HUES6 (cell line): Measurements from ENCODE around the gene CLCNKA.

Source experiments
- H3K27ac ChIP-seq: 2 replicates; pipeline ENCODE4 v1.7.0; 2013; ENCODE audit warnings: low read depth, mild to moderate bottlenecking, low read length, inconsistent platforms
- H3K27me3 ChIP-seq: 2 replicates; pipeline ENCODE4 v1.6.1; 2013; ENCODE audit warnings: low read length; ENCODE audit not compliant: control insufficient read depth, insufficient read depth
- H3K36me3 ChIP-seq: 2 replicates; pipeline ENCODE4 v1.6.1; 2013; ENCODE audit warnings: low read length; ENCODE audit not compliant: control insufficient read depth, insufficient read depth
- H3K4me1 ChIP-seq: 2 replicates; pipeline ENCODE4 v1.6.1; 2013; ENCODE audit warnings: low read length; ENCODE audit not compliant: control insufficient read depth, insufficient read depth
- H3K4me3 ChIP-seq: 2 replicates; pipeline ENCODE4 v1.5.1; 2013; ENCODE audit warnings: low read depth, low read length
- H3K9ac ChIP-seq: one replicate; pipeline ENCODE4 v1.6.1; 2013; ENCODE audit warnings: mild to moderate bottlenecking, low read length
- H3K9me3 ChIP-seq: 2 replicates; pipeline ENCODE4 v1.6.1; 2013; ENCODE audit warnings: low read depth, low read length; ENCODE audit not compliant: control insufficient read depth, insufficient read depth

Gene CLCNKA

DNA sequence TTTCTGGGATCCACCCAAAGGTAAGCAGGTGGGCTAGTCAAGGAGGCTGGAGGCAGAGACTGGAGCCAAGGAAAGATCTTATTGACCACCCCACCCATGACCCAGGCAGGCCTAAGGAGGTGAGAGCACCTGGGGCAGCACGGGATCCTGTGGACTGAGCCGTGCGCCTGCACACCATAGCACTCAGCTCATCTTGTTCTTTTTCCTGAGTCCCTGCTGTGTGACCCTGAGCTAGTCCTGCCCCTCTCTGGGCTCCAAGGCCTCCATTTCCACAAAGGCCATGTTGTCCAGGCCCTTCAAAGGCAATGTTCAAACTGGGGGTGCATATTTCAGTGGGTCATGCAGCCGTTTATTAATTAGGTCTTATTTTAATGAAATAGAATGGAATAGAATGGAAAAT lies 44.4 kb downstream of the CLCNKA start:
- no peak overlapping the region for H3K9ac ChIP-seq
- H3K4me3 ChIP-seq, result no peak overlapping the region
- peaks cover 15% of the 10 kb centered on the region for H3K27me3 ChIP-seq
- no peak overlapping the region for H3K27ac ChIP-seq
- no peaks in the 10 kb centered on the region for H3K36me3 ChIP-seq
- no peaks in the 10 kb centered on the region for H3K9me3 ChIP-seq
- H3K4me1 ChIP-seq, result peaks cover 27% of the 10 kb centered on the region

DNA sequence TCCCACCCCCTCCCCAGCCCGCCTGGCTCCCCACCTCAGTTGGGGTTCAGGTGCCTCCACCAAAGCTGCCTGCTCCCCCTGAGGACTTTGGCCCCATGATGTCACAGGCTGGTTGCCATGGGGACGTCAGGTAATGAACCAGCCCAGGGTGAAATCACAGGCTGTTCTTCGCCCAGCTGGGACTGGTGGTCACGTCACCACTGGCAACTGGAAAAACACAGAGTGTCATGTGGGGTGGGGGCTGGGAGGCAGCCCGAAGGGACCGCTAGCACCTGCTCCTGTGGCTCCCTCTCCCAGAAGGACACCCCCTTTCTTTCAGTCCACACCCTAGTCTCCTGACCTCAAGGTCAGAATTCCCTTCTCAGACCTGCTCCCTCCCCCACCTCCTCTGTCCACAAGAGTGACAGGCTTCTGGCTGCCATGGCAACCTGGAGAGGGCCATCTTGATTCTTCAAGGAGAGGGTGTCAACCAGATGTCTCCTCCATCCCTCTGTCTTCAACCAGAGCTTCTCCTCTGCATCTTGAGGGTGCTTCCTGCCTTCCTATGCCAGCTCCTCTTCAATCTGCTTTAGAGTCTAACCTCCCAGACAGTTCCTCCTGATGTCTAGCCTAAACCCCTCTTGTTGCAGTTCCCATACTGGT lies 45.4 kb downstream of the CLCNKA start:
- no peaks in the 10 kb centered on the region for H3K36me3 ChIP-seq
- no peak overlapping the region for H3K9ac ChIP-seq
- H3K4me1 ChIP-seq, result peaks cover 27% of the 10 kb centered on the region
- no peaks in the 10 kb centered on the region for H3K9me3 ChIP-seq
- H3K27me3 ChIP-seq, result peaks cover 25% of the 10 kb centered on the region
- H3K4me3 ChIP-seq, result no peak overlapping the region
- no peak overlapping the region for H3K27ac ChIP-seq

DNA sequence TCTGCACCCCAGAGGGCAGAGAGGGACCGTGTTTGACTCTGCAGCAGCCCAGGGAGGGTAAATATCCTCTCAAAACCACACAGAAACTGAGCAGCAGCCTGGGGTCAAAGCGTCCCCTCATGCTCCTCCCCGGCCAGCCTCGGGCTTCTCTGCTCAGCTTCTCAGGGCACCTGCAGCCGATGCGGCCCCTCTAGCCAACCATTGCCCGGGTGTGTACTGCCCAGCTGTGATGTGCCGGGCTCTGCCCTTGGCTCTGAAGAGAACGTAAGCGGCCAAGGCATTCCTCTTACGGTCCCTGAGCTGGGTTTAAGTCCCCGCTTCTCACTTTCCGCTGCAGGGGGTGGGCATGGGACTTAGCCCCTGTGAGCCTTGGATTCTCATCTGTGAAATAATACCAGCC lies 46.1 kb downstream of the CLCNKA start:
- H3K9ac ChIP-seq, result no peak overlapping the region
- no peak overlapping the region for H3K27ac ChIP-seq
- no peak overlapping the region for H3K4me3 ChIP-seq
- no peaks in the 10 kb centered on the region for H3K9me3 ChIP-seq
- peaks cover 32% of the 10 kb centered on the region for H3K27me3 ChIP-seq
- H3K36me3 ChIP-seq, result no peaks in the 10 kb centered on the region
- H3K4me1 ChIP-seq, result peaks cover 27% of the 10 kb centered on the region

DNA sequence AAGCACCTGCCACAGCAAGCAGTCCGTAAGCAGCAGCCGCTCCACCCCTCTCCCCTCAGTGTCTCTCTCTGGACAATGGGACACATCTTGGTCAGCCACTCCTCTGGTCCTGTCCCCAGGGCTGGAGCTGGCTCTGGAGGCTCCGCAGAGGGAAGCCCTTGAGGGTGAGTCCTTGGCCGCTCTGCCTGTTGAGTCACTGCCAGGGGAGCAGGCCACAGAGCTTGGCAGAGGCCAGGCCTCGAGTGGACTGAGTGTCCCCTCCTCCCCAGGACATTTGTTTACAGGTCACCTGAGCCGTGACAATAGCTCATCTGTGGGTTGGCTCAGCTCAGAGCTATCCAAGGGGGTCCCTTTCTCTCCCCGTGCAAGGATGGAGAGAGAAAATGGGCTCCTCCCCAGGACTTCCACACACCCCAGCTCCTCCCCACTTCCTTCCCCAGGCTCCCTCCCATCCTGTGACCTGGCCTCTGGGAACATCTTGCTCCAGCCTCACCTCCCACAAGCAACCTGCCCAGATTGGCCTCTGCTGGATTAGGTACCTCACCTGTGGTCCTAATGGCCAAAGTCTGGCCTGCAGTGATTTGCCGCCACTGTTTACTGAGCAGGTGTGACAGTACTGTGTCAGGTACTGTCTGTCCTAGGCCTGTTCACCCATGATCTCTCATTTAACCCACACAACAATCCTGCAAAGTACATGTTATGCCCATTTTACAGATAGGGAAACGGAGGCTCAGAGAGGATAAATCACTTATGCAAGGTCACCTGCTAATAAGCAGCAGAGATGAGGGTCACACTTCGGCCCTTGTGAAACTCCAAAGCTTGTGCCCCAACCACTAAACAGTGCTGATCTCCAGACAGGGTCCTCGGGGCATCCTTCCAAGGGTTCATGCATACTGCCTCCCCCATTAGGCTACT lies 46.8 kb downstream of the CLCNKA start:
- Histone ChIP-seq H3K9me3 (no peaks in the 10 kb centered on the region), H3K4me1 (peaks cover 23% of the 10 kb centered on the region), H3K27me3 (peaks cover 36% of the 10 kb centered on the region), H3K27ac (no peak overlapping the region), H3K9ac (no peak overlapping the region), H3K4me3 (no peak overlapping the region), H3K36me3 (no peaks in the 10 kb centered on the region)

DNA sequence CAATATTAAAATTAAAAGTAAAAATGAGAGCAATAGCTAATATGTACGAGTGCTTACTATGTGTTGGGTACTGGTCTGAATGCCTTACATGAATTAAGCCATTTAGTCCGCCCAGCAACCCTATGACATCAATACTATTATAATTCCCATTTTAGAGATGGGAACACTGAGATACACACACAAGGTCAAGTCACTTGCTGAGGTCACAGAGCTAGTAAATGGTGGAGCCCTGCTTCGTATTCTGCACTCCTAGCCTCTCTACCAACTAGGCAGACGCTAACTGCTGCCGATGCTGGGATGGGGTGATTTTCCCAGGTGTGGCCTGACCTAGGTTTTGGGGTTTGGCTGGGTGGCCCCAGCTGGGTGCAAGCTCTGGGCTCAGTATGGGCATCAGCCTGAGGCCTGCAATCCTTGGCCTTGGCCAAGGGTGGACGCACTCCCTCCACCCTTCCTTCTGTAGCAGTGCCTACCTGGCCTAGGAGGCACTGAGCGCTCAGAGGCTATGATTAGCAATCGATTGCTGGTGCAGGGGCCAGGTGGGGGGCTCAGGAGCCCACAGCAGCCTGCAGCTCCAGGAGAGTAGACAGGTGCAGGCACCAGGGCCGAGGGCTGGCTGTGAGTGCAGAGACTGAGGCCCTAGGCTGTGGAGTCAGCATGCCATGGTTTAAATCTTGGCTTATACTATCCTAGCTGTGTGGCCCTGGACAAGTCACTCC lies 49.0 kb downstream of the CLCNKA start:
- H3K27me3 ChIP-seq, result peaks cover 52% of the 10 kb centered on the region
- H3K9ac ChIP-seq, result no peak overlapping the region
- H3K4me1 ChIP-seq, result peaks cover 10% of the 10 kb centered on the region; the same call in 1 of the 2 replicates
- no peak overlapping the region for H3K4me3 ChIP-seq
- H3K36me3 ChIP-seq, result no peaks in the 10 kb centered on the region
- no peak overlapping the region for H3K27ac ChIP-seq
- no peaks in the 10 kb centered on the region for H3K9me3 ChIP-seq

DNA sequence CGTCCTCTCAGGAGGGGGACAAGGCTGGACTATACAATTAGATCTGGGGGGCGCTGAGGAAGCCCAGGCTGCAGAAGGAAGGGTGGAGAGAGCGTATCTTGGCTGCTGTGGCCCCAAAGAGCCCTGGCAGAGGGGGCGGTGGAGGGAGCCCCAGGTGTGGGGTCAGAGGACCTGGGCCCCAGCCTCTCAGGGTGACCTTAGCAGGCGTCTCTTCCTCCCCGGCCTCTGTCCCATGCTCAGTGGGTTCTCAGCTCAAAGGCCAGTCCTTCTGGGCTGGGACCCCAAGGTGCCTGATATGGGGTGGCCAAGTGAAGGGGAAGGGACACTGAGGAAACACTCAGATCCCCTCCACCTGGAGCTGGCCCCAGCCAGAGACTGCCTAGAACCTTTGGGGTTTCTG lies 49.8 kb downstream of the CLCNKA start:
- Histone ChIP-seq H3K4me3 (no peak overlapping the region), H3K9ac (no peak overlapping the region), H3K9me3 (no peaks in the 10 kb centered on the region), H3K4me1 (peaks cover 10% of the 10 kb centered on the region; the same call in 1 of the 2 replicates), H3K27ac (no peak overlapping the region), H3K36me3 (no peaks in the 10 kb centered on the region), H3K27me3 (peaks cover 60% of the 10 kb centered on the region)

DNA sequence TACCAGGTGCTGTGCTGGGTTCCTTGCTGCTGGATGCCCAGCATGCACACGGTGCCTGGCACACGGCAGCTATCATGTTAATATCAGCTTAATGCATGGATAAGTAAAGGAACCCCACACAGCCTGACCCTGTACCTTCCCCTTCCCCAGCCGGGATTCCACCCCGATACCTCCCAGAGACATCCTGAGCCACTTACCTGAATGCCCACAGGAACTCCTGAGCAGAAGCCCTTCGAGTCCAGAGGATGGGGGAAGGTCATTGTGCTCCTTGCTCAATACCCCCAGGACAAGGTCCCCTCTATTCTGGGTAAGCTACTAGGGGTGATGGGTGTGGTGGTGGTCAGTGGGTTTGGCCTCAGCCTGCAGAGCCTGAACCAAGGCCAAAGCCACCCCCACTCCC lies 50.3 kb downstream of the CLCNKA start:
- H3K4me1 ChIP-seq, result peaks cover 10% of the 10 kb centered on the region; the same call in 1 of the 2 replicates
- H3K27me3 ChIP-seq, result peaks cover 64% of the 10 kb centered on the region
- H3K36me3 ChIP-seq, result no peaks in the 10 kb centered on the region
- no peak overlapping the region for H3K4me3 ChIP-seq
- no peak overlapping the region for H3K27ac ChIP-seq
- H3K9me3 ChIP-seq, result no peaks in the 10 kb centered on the region
- H3K9ac ChIP-seq, result no peak overlapping the region

DNA sequence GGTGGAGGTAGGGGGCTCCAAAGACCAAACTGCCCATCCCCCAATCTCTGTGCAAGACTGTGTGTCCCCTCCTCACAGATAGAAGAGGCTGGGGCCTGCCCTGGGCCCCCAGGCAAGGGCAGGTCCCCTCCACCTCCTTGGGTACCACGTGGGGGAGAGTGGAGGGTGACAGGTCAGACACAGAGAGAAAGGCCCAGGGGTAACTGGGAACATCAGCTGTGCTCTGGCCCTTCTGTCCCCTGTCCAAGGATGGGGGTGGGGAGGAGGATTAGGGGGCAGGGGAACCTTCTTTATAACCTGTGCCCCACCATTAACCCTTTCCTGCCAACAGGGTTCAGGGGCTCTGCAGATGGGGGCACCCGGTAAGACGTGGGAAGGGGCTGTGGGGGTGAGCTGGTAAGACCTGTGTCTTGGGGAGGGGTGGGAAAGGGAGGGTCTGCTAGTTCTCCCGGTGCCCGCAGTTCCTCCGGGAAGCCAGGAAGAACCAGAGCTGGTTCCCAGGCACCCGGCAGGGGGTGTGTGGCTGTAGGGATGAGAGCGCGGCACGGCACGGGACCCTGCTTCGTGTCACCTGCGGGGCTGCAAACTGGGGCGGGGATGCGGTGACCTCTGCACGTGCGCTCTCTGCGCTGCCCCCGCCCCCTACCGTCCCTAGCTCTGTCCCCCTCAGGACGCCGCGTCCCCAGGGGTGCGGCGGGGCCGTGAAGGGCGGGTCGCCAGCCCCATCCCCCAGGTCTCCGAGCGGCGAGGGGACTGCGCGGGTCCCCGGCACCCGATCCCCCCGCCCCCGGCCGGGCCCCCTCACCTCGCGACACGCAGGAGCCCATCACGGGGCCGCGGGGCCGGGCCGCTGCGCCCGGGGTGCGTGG lies 51.0 kb downstream of the CLCNKA start:
- H3K27me3 ChIP-seq, result peaks cover 68% of the 10 kb centered on the region
- H3K4me1 ChIP-seq, result peaks cover 5% of the 10 kb centered on the region; the same call in 1 of the 2 replicates
- no peak overlapping the region for H3K27ac ChIP-seq
- no peaks in the 10 kb centered on the region for H3K36me3 ChIP-seq
- H3K4me3 ChIP-seq, result peak overlapping the region; percentile 53
- no peak overlapping the region for H3K9ac ChIP-seq
- no peaks in the 10 kb centered on the region for H3K9me3 ChIP-seq

DNA sequence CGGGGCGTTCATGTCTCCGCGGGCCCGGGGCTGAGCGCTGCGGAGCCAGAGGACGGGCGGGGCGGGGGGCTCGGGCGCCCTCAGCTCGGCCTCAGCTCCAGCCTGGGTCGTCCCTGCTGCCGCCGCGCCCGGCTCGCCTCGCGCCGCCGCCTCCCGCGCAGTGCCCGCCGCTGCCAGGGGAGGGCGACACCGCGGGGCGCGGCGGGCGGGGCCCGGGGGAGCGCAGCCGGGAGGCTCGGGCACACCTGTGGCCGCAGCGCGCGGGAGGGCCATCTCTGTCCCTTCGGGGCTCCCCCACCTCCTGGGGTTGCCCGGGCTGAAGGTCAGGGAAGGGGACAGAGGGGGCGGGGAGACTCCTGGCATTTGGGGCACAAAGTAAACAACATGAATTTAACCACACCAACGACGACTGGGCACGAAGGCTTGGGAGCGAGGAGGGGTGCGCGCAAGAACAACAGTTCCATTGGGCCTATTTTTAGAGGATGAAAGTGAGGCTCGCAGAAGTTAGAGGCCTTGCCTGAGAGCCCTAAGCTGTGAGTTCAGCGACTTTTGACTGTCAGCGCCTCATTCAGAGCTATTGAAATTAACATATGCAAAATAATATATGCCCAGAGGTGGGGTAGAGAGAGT lies 51.8 kb downstream of the CLCNKA start, which contains the start of gene FAM131C:
TSS of gene FAM131C (minus strand) at position 162 of the 630 bp plus-strand sequence. CDS start 209 bp downstream, outside the sequence.
- H3K9ac ChIP-seq, result peak within 1 kb of the TSS; percentile 42
- no peak within 1 kb of the TSS for H3K27ac ChIP-seq

DNA sequence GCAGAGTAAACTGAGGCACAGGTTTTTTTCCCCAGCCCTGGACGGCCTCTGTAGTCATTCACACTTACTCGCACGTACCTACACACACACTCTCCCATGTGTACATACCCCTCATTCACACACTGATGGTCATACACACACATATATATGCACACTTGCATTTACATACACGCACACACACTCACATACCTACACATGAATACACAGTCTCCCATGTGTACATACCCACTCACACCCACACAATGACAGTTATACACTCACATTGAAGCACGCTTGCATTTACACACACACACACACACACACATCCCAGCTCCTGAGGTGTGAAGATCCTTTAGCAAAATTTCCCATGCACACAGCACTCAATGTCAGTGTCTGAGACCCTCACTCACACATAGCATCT lies 52.4 kb downstream of the CLCNKA start:
- peak overlapping the region; percentile 60 for H3K4me3 ChIP-seq
- H3K9me3 ChIP-seq, result no peaks in the 10 kb centered on the region
- H3K4me1 ChIP-seq, result peaks cover 8% of the 10 kb centered on the region
- H3K27ac ChIP-seq, result no peak overlapping the region
- no peaks in the 10 kb centered on the region for H3K36me3 ChIP-seq
- peaks cover 64% of the 10 kb centered on the region for H3K27me3 ChIP-seq
- no peak overlapping the region for H3K9ac ChIP-seq

More for the DNA sequence above, 51.8 kb downstream of the CLCNKA start, which contains the start of gene FAM131C:
- Histone ChIP-seq H3K4me1 (peaks cover 5% of the 10 kb centered on the region; the same call in 1 of the 2 replicates), H3K27me3 (peaks cover 66% of the 10 kb centered on the region), H3K4me3 (peak within 1 kb of the TSS; percentile 60), H3K9me3 (no peaks in the 10 kb centered on the region), H3K36me3 (no peaks in the 10 kb centered on the region)
